Spleen (tissue), 11 donors: ENCODE data around the gene TNFRSF18. TPM values are rescaled to one million over a fixed set of nuclear protein-coding genes. Genes with fewer than 3 reads are reported as not detected.
A peak's percentile ranks its signal among the peaks of the same experiment; 100 is the strongest.

ENCODE experiments used
- DNase-seq: peaks from one replicate; pipeline ENCODE4 v3.0.0-alpha.2; 2020
- H3K27ac ChIP-seq, 8 donors: fragments of 200-600 bp; sonication (generic) in 7 of 8; 1 replicate in 4 of 8; 2 replicates in 4 of 8; pipeline versions ENCODE4 v1.5.0 to v1.8.0; 2016 to 2021; ENCODE audit warnings: inconsistent platforms in 4 of 8, mild to moderate bottlenecking in 4 of 8, moderate library complexity in 1 of 8
- H3K27me3 ChIP-seq, 7 donors: fragments of 200-600 bp; sonication (generic) in 6 of 7; replicated peaks in 1 of 7; 1 replicate in 4 of 7; 2 replicates in 3 of 7; pipeline versions ENCODE4 v1.5.0 to v1.8.0; 2016 to 2021; ENCODE audit warnings: inconsistent platforms in 3 of 7, mild to moderate bottlenecking in 1 of 7
- H3K36me3 ChIP-seq, 6 donors: fragments of 200-600 bp; sonication (generic) in 5 of 6; 1 replicate in 4 of 6; 2 replicates in 2 of 6; pipeline versions ENCODE4 v1.5.0 to v1.8.0; 2016 to 2021; ENCODE audit warnings: inconsistent platforms in 2 of 6
- H3K4me1 ChIP-seq, 6 donors: fragments of 200-600 bp; sonication (generic) in 5 of 6; 1 replicate in 3 of 6; 2 replicates in 3 of 6; pipeline versions ENCODE4 v1.5.0 to v1.8.0; 2016 to 2021; ENCODE audit warnings: inconsistent platforms in 3 of 6
- H3K4me3 ChIP-seq, 8 donors: fragments of 200-600 bp; sonication (generic) in 7 of 8; 1 replicate in 4 of 8; 2 replicates in 4 of 8; pipeline versions ENCODE4 v1.5.0 to v1.8.0; 2016 to 2021; ENCODE audit warnings: inconsistent platforms in 4 of 8, mild to moderate bottlenecking in 4 of 8, moderate library complexity in 2 of 8
- H3K9me3 ChIP-seq, 8 donors: fragments of 200-600 bp; sonication (generic) in 7 of 8; 1 replicate in 4 of 8; 2 replicates in 4 of 8; pipeline versions ENCODE4 v1.5.0 to v1.8.0; 2016 to 2021; ENCODE audit warnings: inconsistent platforms in 4 of 8
- POLR2A ChIP-seq, 3 donors: fragments of 450-650 bp; IDR thresholded peaks; one replicate each; pipeline ENCODE4 v1.5.1; 2017; ENCODE audit warnings: antibody characterized with exemption in 3 of 3, mild to moderate bottlenecking in 1 of 3
- POLR2AphosphoS5 ChIP-seq, 3 donors: sonication (generic); formaldehyde crosslinking; IDR thresholded peaks; one replicate each; pipeline ENCODE4 v1.5.1; 2017; ENCODE audit warnings: antibody characterized with exemption in 3 of 3
- WGBS, 5 donors: extraction: QIAGEN DNeasy Blood & Tissue Kit in 3 of 5; methylation state at CpG; one replicate each; pipeline versions ENCODE4 v1.1.5 to v1.1.7; 2013 to 2018; 5-methylcytosine and 5-hydroxymethylcytosine counted together
- intact Hi-C: fragments of 100-400 bp; cut with DNase I; formaldehyde crosslinking; loops from one replicate; pipeline ENCODE4 v1.15.0; 2023; ENCODE audit warnings: low total_unique reads
- polyA plus RNA-seq, 3 donors: library from polyadenylated mRNA; stranded (reverse); fragments of 200-250 nt; gene quantifications; one replicate each; pipeline ENCODE4 v1.2.1, GENCODE V29; 2013
- total RNA-seq, 7 donors: library from RNA; depleted of rRNA in 3 of 7; stranded (reverse); fragments of >200 nt in 3 of 7; fragmentation: NEBNext Ultra II Directional in 4 of 7; extraction: Animal tissue kit (Norgen Biotek cat#: 25700) in 4 of 7; gene quantifications; one replicate each; pipeline versions ENCODE4 v1.1.0 to v1.2.1, GENCODE V29; 2016 to 2021
- TF ChIP-seq, protein P1 (sequence below), 11 experiments: fragments of 200-600 bp in 7 of 11; fragments of 450-650 bp in 4 of 11; sonication (generic) in 4 of 11; IDR thresholded peaks in 8 of 11; conservative IDR thresholded peaks in 3 of 11; 1 replicate in 7 of 11; 2 replicates in 4 of 11; pipeline versions ENCODE4 v1.4.0 to v1.8.0; 2016 to 2021; ENCODE audit warnings: antibody characterized with exemption in 11 of 11, inconsistent platforms in 4 of 11, mild to moderate bottlenecking in 1 of 11
- donor health status: healthy with polysubstance abuse.
- donor health status: DM: no; HTN: no; CAD: no; lungs with moderate emphysema.
- donor health status: DM: no; HTN: no; CAD: no.
- donor health status: Bipolar disorder and iron deficiency.
- donor health status: healthy.
- donor health status: DM: no; HTN: no; CAD: no.
- donor health status: DM: yes; HTN: yes; CAD: no.

Gene TNFRSF18
- total and polyA plus RNA-seq, 10 donors: 5.2 to 16.3 (median 7.6) TPM

DNA sequence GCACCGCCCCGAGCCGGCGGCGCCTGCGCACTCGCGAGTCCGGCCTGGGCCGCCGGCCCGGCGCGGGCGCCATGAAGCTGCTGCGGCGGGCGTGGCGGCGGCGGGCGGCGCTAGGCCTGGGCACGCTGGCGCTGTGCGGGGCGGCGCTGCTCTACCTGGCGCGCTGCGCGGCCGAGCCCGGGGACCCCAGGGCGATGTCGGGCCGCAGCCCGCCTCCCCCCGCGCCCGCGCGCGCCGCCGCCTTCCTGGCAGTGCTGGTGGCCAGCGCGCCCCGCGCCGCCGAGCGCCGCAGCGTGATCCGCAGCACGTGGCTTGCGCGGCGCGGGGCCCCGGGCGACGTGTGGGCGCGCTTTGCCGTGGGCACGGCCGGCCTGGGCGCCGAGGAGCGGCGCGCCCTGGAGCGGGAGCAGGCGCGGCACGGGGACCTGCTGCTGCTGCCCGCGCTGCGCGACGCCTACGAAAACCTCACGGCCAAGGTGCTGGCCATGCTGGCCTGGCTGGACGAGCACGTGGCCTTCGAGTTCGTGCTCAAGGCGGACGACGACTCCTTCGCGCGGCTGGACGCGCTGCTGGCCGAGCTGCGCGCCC lies 25.9 kb upstream of the TNFRSF18 start, which contains the start of gene B3GALT6:
Gene B3GALT6, plus strand, starts transcription at position 30 of the 588 bp plus-strand sequence. Its CDS starts 42 bp downstream, at position 72.
- intact Hi-C loops: no loop called here
- Histone ChIP-seq H3K36me3 (peaks cover 0 to 57% (median 32%) of the 10 kb centered on the region in 6 donors), H3K9me3 (no peaks in the 10 kb centered on the region), H3K4me1 (peaks cover 13 to 76% (median 53%) of the 10 kb centered on the region in 6 donors), H3K27me3 (peaks cover 0 to 11% (median 1%) of the 10 kb centered on the region in 7 donors), H3K27ac (peak within 1 kb of the TSS; percentile 91 to 98 (median 94)), H3K4me3 (peak within 1 kb of the TSS; percentile 90 to 100 (median 96))
- TF ChIP-seq POLR2A (IDR thresholded peaks at IDR 0.05): peak in 1 of 3 donors; percentile 3
- TF ChIP-seq, protein P1, sequence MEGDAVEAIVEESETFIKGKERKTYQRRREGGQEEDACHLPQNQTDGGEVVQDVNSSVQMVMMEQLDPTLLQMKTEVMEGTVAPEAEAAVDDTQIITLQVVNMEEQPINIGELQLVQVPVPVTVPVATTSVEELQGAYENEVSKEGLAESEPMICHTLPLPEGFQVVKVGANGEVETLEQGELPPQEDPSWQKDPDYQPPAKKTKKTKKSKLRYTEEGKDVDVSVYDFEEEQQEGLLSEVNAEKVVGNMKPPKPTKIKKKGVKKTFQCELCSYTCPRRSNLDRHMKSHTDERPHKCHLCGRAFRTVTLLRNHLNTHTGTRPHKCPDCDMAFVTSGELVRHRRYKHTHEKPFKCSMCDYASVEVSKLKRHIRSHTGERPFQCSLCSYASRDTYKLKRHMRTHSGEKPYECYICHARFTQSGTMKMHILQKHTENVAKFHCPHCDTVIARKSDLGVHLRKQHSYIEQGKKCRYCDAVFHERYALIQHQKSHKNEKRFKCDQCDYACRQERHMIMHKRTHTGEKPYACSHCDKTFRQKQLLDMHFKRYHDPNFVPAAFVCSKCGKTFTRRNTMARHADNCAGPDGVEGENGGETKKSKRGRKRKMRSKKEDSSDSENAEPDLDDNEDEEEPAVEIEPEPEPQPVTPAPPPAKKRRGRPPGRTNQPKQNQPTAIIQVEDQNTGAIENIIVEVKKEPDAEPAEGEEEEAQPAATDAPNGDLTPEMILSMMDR (IDR thresholded peaks at IDR 0.05 in 8 of 11, conservative IDR thresholded peaks at IDR 0.05 in 3 of 11): no peak
- WGBS, 5 donors: 0 to 62% (median 8%) methylated on average over 4 to 100 of the region's 100 CpGs
- no peak for DNase-seq

DNA sequence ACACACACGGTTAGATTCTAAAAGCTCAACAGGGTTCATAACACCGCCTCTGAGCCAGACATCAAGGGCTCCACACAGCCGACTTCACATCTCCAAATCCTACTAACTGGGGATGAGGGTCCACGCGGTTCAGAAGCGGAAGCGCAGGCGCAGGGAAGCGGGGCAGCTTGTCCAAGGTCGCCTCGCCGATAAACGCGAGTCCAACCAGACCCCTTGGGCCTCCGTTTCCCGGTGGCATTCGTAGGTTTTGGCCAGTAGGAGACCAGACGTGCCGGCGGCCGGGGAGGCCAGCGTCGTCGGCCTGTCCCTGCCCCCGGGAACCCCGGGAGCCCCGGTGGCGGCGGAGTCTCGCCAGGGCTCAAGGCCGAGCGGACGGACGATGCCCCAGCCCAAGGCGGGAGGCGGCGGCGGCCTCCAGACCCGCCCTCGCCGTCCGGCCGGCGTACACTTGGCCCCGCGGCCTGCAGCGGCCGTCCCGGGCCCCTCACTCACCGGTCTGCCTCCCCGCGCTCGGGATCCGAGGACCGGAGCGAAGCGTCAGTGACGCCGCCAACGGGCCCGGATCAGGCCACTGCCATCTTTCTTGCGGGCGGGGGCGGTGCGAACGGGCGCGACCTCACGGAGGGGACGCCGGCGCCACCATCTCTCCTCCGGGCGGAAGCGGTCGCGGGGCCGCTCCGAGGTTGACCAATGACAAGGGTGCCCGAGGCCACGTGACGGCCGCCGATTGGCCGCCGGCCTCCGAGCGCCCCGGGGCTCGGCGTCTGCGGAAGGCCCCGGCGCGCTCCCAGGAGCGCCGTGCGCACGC lies 25.2 kb upstream of the TNFRSF18 start, which contains the start of gene SDF4:
Gene SDF4, minus strand, starts transcription at position 602 of the 808 bp plus-strand sequence. CDS start 3,229 bp downstream, outside the sequence.
- peak within 1 kb of the TSS; percentile 91 to 98 (median 94) for H3K27ac ChIP-seq
- H3K27me3 ChIP-seq: peaks cover 0 to 4% (median 0%) of the 10 kb centered on the region in 7 donors
- peak; percentile 98 for DNase-seq
- intact Hi-C loops: no loop called here
- H3K4me3 ChIP-seq: peak within 1 kb of the TSS; percentile 90 to 100 (median 96)
- TF ChIP-seq, protein P1 (IDR thresholded peaks at IDR 0.05 in 8 of 11, conservative IDR thresholded peaks at IDR 0.05 in 3 of 11): peak in 3 of 11 experiments; percentile 6 to 37 (median 26)
- peak; percentile 88 to 92 (median 89) for TF ChIP-seq POLR2AphosphoS5 (IDR thresholded peaks at IDR 0.05)
- TF ChIP-seq POLR2A (IDR thresholded peaks at IDR 0.05): peak in 1 of 3 donors; percentile 39
- WGBS, 5 donors: 0 to 1% (median 0%) methylated on average over 25 to 99 of the region's 99 CpGs
- H3K4me1 ChIP-seq: peaks cover 13 to 78% (median 54%) of the 10 kb centered on the region in 6 donors
- no peaks in the 10 kb centered on the region for H3K9me3 ChIP-seq
- peaks cover 0 to 64% (median 39%) of the 10 kb centered on the region in 6 donors for H3K36me3 ChIP-seq

DNA sequence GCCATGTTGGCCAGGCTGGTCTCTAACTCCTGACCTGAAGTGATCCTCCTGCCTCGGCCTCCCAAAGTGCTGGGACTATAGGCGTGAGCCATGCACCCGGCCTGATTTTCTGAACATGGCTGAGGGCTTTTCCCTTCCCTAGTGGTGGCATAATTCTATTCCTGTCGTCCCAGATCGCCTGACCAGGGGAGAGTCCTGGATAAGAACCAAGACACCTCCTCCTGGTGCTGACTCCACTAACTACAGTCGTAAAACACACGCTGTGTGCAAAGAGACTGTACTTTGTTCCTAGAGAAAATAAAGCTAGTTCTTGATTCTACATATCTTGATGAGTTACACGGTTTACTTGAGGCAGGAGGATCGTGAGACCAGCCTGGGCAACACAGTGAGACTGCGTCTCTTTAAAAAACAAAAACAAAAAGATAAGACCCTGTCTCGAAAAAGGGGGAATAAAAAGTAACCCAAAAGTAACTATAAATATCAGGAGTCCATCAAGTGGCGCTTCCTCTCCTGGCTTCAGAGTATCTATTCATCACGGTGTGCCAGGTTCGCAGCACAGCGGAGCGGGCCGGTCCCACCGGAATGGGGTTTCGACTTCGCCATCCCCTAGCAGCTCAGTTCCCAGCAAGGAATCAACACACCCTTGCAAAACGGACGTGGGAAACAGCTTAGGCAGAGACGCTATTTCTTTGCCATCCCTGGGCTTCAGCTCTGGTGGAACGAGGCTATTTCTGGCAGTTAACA lies 24.4 kb upstream of the TNFRSF18 start:
- Histone ChIP-seq H3K27me3 (no peaks in the 10 kb centered on the region), H3K4me1 (peaks cover 13 to 86% (median 55%) of the 10 kb centered on the region in 6 donors), H3K36me3 (peaks cover 0 to 72% (median 47%) of the 10 kb centered on the region in 6 donors), H3K9me3 (no peaks in the 10 kb centered on the region), H3K27ac (peak overlapping the region; percentile 91 to 98 (median 94)), H3K4me3 (peak overlapping the region; percentile 90 to 100 (median 96))
- TF ChIP-seq POLR2A (IDR thresholded peaks at IDR 0.05): no peak
- TF ChIP-seq, protein P1 (IDR thresholded peaks at IDR 0.05 in 8 of 11, conservative IDR thresholded peaks at IDR 0.05 in 3 of 11): no peak
- TF ChIP-seq POLR2AphosphoS5 (IDR thresholded peaks at IDR 0.05): no peak
- 15 to 22% (median 17%) methylated on average over 24 of the region's 24 CpGs for WGBS, 5 donors
- intact Hi-C loops: no loop called here
- no peak for DNase-seq
